Measurements from ENCODE around the gene COMMD9. TPM values are rescaled to one million over a fixed set of nuclear protein-coding genes. Genes with fewer than 3 reads are reported as not detected.

COMMD9 gene
- total and polyA plus RNA-seq, 10 of the 15 experiments (the other 5 are each of a cell fraction or from before 2014, with no cell fraction given), result 31.4 to 119 (median 56.2) TPM

- TF ChIP-seq POLR2AphosphoS5 (IDR thresholded peaks at IDR 0.05; ENCODE audit: low read length), result no peak
Observed at GRCh38 chr11:36233204-36233603, 56.0 kb downstream of the COMMD9 start (continued).

- POLR2A ChIA-PET, result no interaction called here
Observed at GRCh38 chr11:36230779-36231699, 58.2 kb downstream of the COMMD9 start.

More at GRCh38 chr11:36230779-36231699, 58.2 kb downstream of the COMMD9 start:
- Histone ChIP-seq H3K27me3 (replicated peaks in 1 of 2; ENCODE audit: control insufficient read depth in 2 of 2, insufficient read depth in 2 of 2, low read length in 1 of 2) (no peaks in the 10 kb centered on the region), H3K4me3 (no peak overlapping the region), H4K20me1 (ENCODE audit: control insufficient read depth, insufficient read depth) (no peaks in the 10 kb centered on the region), H3K36me3 (ENCODE audit: control insufficient read depth in 2 of 2, insufficient read depth in 2 of 2, low read length in 1 of 2) (no peaks in the 10 kb centered on the region), H3K4me2 (ENCODE audit: control insufficient read depth, insufficient read depth) (no peak overlapping the region), H2AFZ (ENCODE audit: control insufficient read depth, low read depth, low read length) (no peak overlapping the region), H3K9me3 (replicated peaks; ENCODE audit: control insufficient read depth, insufficient read depth, low read length) (no peaks in the 10 kb centered on the region), H3K79me2 (ENCODE audit: control insufficient read depth, insufficient read depth, low read length) (no peaks in the 10 kb centered on the region), H3K27ac (ENCODE audit: control insufficient read depth, insufficient read depth) (no peak overlapping the region), H3K9ac (ENCODE audit: control insufficient read depth, insufficient read depth, low read length) (no peak overlapping the region), H3K4me1 (ENCODE audit: control insufficient read depth, insufficient read depth, low read length) (no peaks in the 10 kb centered on the region)
- intact Hi-C loops (cut with micrococcal nuclease; ENCODE audit: unreplicated experiment) (no loop called here), in situ Hi-C loops (cut with MboI) (no loop called here)
- CTCF ChIA-PET, result no interaction called here
- no peak for TF ChIP-seq ZNF592 (IDR thresholded peaks at IDR 0.05)
- no peak for TF ChIP-seq CEBPZ (IDR thresholded peaks at IDR 0.05; ENCODE audit: low read depth, low read length)
- TF ChIP-seq CREM (IDR thresholded peaks at IDR 0.05; ENCODE audit: low read depth), result no peak
- no peak for TF ChIP-seq ZZZ3 (IDR thresholded peaks at IDR 0.05; ENCODE audit: control insufficient read depth, insufficient read length, low read depth)
- no peak for TF ChIP-seq E2F4 (IDR thresholded peaks at IDR 0.05; ENCODE audit: low read depth, low read length)
- no peak for TF ChIP-seq BMI1 (IDR thresholded peaks at IDR 0.05; ENCODE audit: borderline replicate concordance)
- no peak for TF ChIP-seq NR2C1 (IDR thresholded peaks at IDR 0.05)
- TF ChIP-seq RELA (IDR thresholded peaks at IDR 0.05; ENCODE audit: borderline replicate concordance, partially characterized antibody), result no peak
- no peak for TF ChIP-seq MEF2A (IDR thresholded peaks at IDR 0.05; ENCODE audit: insufficient read depth, low read depth, low read length)
- TF ChIP-seq FOS (IDR thresholded peaks at IDR 0.05; ENCODE audit: borderline replicate concordance, extremely low read depth, insufficient read length), result no peak
- no peak for FAIRE-seq
- RAD21 ChIA-PET (ENCODE audit: unreplicated experiment), result no interaction called here
- WGBS (ENCODE audit: insufficient coverage, insufficient replicate concordance, low lambda C conversion rate, missing lambda C conversion rate), result 51% methylated on average over 11 of the region's 11 CpGs
- DNase-seq (ENCODE audit: low read depth, low spot score), result no peak
- no peak for ATAC-seq
- no TSS peak for BruUV-seq (replicated peaks)
- SMC1A ChIA-PET (ENCODE audit: uncharacterized antibody, unreplicated experiment), result interaction anchor here (1.0 kb wide), 1 partner anchor 80 kb away, joined by 3 read pairs; no protein-coding TSS in a partner anchor
